Effector memory CD8-positive, alpha-beta T cell (primary cell): Measurements from ENCODE around the gene LRRC38.

Source experiments
- ATAC-seq: fragments of 150-1000 bp; cut with Tn5 transposase; replicated peaks from 2 replicates; pipeline ENCODE4 v1.10.0; 2021; ENCODE audit warnings: mild to moderate bottlenecking, moderate library complexity
- DNase-seq, 3 experiments: peaks; one replicate each; pipeline ENCODE4 v3.0.0; 2021
- H3K27ac Mint-ChIP-seq, 2 donors: one replicate each; pipeline ENCODE4 v1.8.0; 2022; ENCODE audit warnings: mild to moderate bottlenecking in 2 of 2, mixed read lengths in 2 of 2, moderate library complexity in 2 of 2
- H3K27me3 Mint-ChIP-seq, 2 donors: one replicate each; pipeline ENCODE4 v1.8.0; 2022; ENCODE audit warnings: mixed read lengths in 2 of 2
- H3K36me3 Mint-ChIP-seq: one replicate; pipeline ENCODE4 v1.8.0; 2022; ENCODE audit warnings: mild to moderate bottlenecking, moderate library complexity, mixed read lengths; ENCODE audit not compliant: insufficient read depth
- H3K4me1 Mint-ChIP-seq, 2 donors: one replicate each; pipeline ENCODE4 v1.8.0; 2022; ENCODE audit warnings: low read depth in 2 of 2, mixed read lengths in 2 of 2
- H3K4me3 Mint-ChIP-seq, 2 donors: one replicate each; pipeline ENCODE4 v1.8.0; 2022; ENCODE audit warnings: mild to moderate bottlenecking in 2 of 2, mixed read lengths in 2 of 2, moderate library complexity in 2 of 2
- H3K9me3 Mint-ChIP-seq, 2 donors: one replicate each; pipeline ENCODE4 v1.8.0; 2022; ENCODE audit warnings: mixed read lengths in 2 of 2

Gene LRRC38

GRCh38 chr1:13432251-13432650 lies 81.6 kb downstream of the LRRC38 start:
- Mint-ChIP-seq H3K27me3 (peaks cover 16 to 42% of the 10 kb centered on the region in 2 donors), H3K4me1 (no peaks in the 10 kb centered on the region), H3K36me3 (no peaks in the 10 kb centered on the region), H3K27ac (no peak overlapping the region), H3K4me3 (no peak overlapping the region), H3K9me3 (peaks cover 0 to 2% of the 10 kb centered on the region in 2 donors)
- ATAC-seq (no peak), DNase-seq (no peak)

GRCh38 chr1:13430495-13430894 lies 83.3 kb downstream of the LRRC38 start:
- H3K9me3 Mint-ChIP-seq: peaks cover 0 to 2% of the 10 kb centered on the region in 2 donors
- H3K4me3 Mint-ChIP-seq: no peak overlapping the region
- DNase-seq: no peak
- ATAC-seq: no peak
- no peaks in the 10 kb centered on the region for H3K4me1 Mint-ChIP-seq
- H3K27ac Mint-ChIP-seq: no peak overlapping the region
- H3K27me3 Mint-ChIP-seq: peaks cover 16 to 30% of the 10 kb centered on the region in 2 donors
- no peaks in the 10 kb centered on the region for H3K36me3 Mint-ChIP-seq
